ENCODE measurements around the gene SFRP5. TPM values are rescaled to one million over a fixed set of nuclear protein-coding genes. Genes with fewer than 3 reads are reported as not detected.

The SFRP5 gene
- total and polyA plus RNA-seq, 2 of the 4 experiments (the other 2 are of a cell fraction) = not detected

GRCh38 chr10:97747573-97747972 lies 24.2 kb downstream of the SFRP5 start:
- peaks cover 65% of the 10 kb centered on the region for H3K36me3 ChIP-seq (ENCODE audit: control insufficient read depth, insufficient read depth, low read length)

More at GRCh38 chr10:97747573-97747972, 24.2 kb downstream of the SFRP5 start:
- Histone ChIP-seq H3K4me3 (ENCODE audit: insufficient read depth, low read depth, low read length) (no peak overlapping the region), H2AK5ac (ENCODE audit: low read depth, low read length) (no peak overlapping the region), H3K56ac (ENCODE audit: extremely low read depth, insufficient read depth, low read length) (no peak overlapping the region), H3K9ac (ENCODE audit: low read depth, low read length) (no peak overlapping the region), H4K8ac (ENCODE audit: low read depth in 2 of 2, low read length in 2 of 2) (no peak overlapping the region), H2BK20ac (ENCODE audit: low read depth, low read length) (no peak overlapping the region), H3K18ac (ENCODE audit: low read depth, low read length) (no peak overlapping the region), H3K4me1 (ENCODE audit: control insufficient read depth, insufficient read depth, low read length) (peaks cover 2% of the 10 kb centered on the region), H4K91ac (ENCODE audit: insufficient read depth, low read depth, low read length) (no peak overlapping the region), H3K9me3 (ENCODE audit: control insufficient read depth, insufficient read depth, low read length) (no peaks in the 10 kb centered on the region), H3K14ac (replicated peaks; ENCODE audit: low read depth, low read length) (no peak overlapping the region), H3K23ac (ENCODE audit: low read depth, low read length) (no peak overlapping the region), H2BK120ac (ENCODE audit: low read depth, low read length) (no peak overlapping the region), H3K27me3 (ENCODE audit: control insufficient read depth, insufficient read depth, low read length) (no peaks in the 10 kb centered on the region), H3K9me1 (ENCODE audit: insufficient read depth, low read length) (peaks cover 7% of the 10 kb centered on the region; the same call in 1 of the 2 replicates), H4K5ac (ENCODE audit: low read depth, low read length) (no peak overlapping the region), H3K79me1 (ENCODE audit: low read depth in 1 of 2, low read length in 2 of 2) (peaks cover 24 to 40% of the 10 kb centered on the region in 2 experiments; a peak in 3 of 4 replicates), H2AK9ac (replicated peaks; ENCODE audit: low read depth, low read length, poor library complexity) (no peak overlapping the region), H3K27ac (ENCODE audit: insufficient read depth, low read length) (no peak overlapping the region), H2BK15ac (ENCODE audit: low read depth, low read length) (no peak overlapping the region), H2BK5ac (ENCODE audit: low read depth, low read length, poor library complexity, severe bottlenecking) (no peak overlapping the region), H2AFZ (replicated peaks; ENCODE audit: low read length, poor library complexity) (no peak overlapping the region), H3K4ac (ENCODE audit: low read depth, low read length) (no peak overlapping the region), H4K20me1 (ENCODE audit: insufficient read depth, low read length) (peaks cover 7% of the 10 kb centered on the region), H3K4me2 (ENCODE audit: low read depth, low read length) (no peak overlapping the region)
- ChIA-PET CTCF (interaction anchor here (1.2 kb wide), 1 partner anchor 38 kb away, joined by 3 read pairs; no protein-coding TSS in a partner anchor), POLR2A (ENCODE audit: unreplicated experiment) (no interaction called here)
- dilution Hi-C loops (cut with HindIII; ENCODE audit: low sequenced_read_pairs, unreplicated experiment) (no loop called here), intact Hi-C loops (cut with micrococcal nuclease) (no loop called here), in situ Hi-C loops (cut with MboI; ENCODE audit: low sequenced_read_pairs) (no loop called here)
- BruUV-seq (replicated peaks) = no TSS peak
- ATAC-seq (ENCODE audit: low read depth) (no peak), DNase-seq (no peak)
- WGBS, 2 experiments (ENCODE audit: extremely low coverage in 2 of 2, insufficient read length in 1 of 2) = no CpG with 5 or more reads among the region's 1 CpG
- TF ChIP-seq CEBPB (IDR thresholded peaks at IDR 0.05; ENCODE audit: low read depth, low read length) (no peak), FOS (IDR thresholded peaks at IDR 0.05; ENCODE audit: low read depth, low read length) (no peak), MAFK (IDR thresholded peaks at IDR 0.05; ENCODE audit: low read depth, low read length) (no peak), CTCF (conservative IDR thresholded peaks at IDR 0.05; ENCODE audit: low read depth, low read length) (no peak), RFX5 (IDR thresholded peaks at IDR 0.05; ENCODE audit: low read depth, low read length) (no peak), POLR2A (IDR thresholded peaks at IDR 0.05; ENCODE audit: low read depth, low read length) (no peak), RCOR1 (IDR thresholded peaks at IDR 0.05; ENCODE audit: insufficient replicate concordance, low read length) (no peak), MAZ (IDR thresholded peaks at IDR 0.05; ENCODE audit: borderline replicate concordance, low read depth, low read length) (no peak), SMC3 (IDR thresholded peaks at IDR 0.05; ENCODE audit: low read depth, low read length) (no peak), NFE2L2 (IDR thresholded peaks at IDR 0.05; ENCODE audit: low read depth, low read length) (no peak), RAD21 (IDR thresholded peaks at IDR 0.05; ENCODE audit: low read length) (no peak), CHD1 (IDR thresholded peaks at IDR 0.05; ENCODE audit: low read depth, low read length) (no peak), USF2 (IDR thresholded peaks at IDR 0.05; ENCODE audit: low read depth, low read length) (no peak), BHLHE40 (IDR thresholded peaks at IDR 0.05; ENCODE audit: low read depth, low read length) (no peak), ELK1 (IDR thresholded peaks at IDR 0.05; ENCODE audit: borderline replicate concordance, low read depth, low read length) (no peak), MXI1 (IDR thresholded peaks at IDR 0.05; ENCODE audit: borderline replicate concordance, low read depth, low read length) (no peak)

Data from IMR-90 (cell line).